Ishikawa (cell line): ENCODE results near the gene MYOZ1.
A peak's percentile ranks its signal among the peaks of the same experiment; 100 is the strongest.

Experiments
- CEBPB ChIP-seq: IDR thresholded peaks from 2 replicates; pipeline ENCODE4 v1.6.1; 2012
- CREB1 ChIP-seq: IDR thresholded peaks from 2 replicates; pipeline ENCODE4 v1.6.1; 2012; ENCODE audit warnings: low read depth
- EGR1 ChIP-seq: IDR thresholded peaks from 2 replicates; pipeline ENCODE4 v1.6.1; 2012
- EP300 ChIP-seq: IDR thresholded peaks from 2 replicates; pipeline ENCODE4 v1.6.1; 2012; ENCODE audit warnings: borderline replicate concordance
- FOXM1 ChIP-seq: IDR thresholded peaks from 2 replicates; pipeline ENCODE4 v1.6.1; 2012; ENCODE audit warnings: low read depth, borderline replicate concordance
- MAX ChIP-seq: IDR thresholded peaks from 2 replicates; pipeline ENCODE4 v1.6.1; 2012
- NFIC ChIP-seq: IDR thresholded peaks from 2 replicates; pipeline ENCODE4 v1.6.1; 2012
- RAD21 ChIP-seq: IDR thresholded peaks from 2 replicates; pipeline ENCODE4 v1.6.1; 2012; ENCODE audit warnings: low read depth
- REST ChIP-seq: IDR thresholded peaks from 2 replicates; pipeline ENCODE4 v1.6.1; 2012; ENCODE audit warnings: low read depth, mild to moderate bottlenecking
- TAF1 ChIP-seq: IDR thresholded peaks from 2 replicates; pipeline ENCODE4 v1.6.1; 2012; ENCODE audit warnings: low read depth, mild to moderate bottlenecking
- TCF12 ChIP-seq: IDR thresholded peaks from 2 replicates; pipeline ENCODE4 v1.6.1; 2012; ENCODE audit warnings: low read depth
- TEAD4 ChIP-seq: IDR thresholded peaks from 2 replicates; pipeline ENCODE4 v1.6.1; 2012
- YY1 ChIP-seq: IDR thresholded peaks from 2 replicates; pipeline ENCODE4 v1.6.1; 2012; ENCODE audit warnings: low read depth
- ZBTB7A ChIP-seq: IDR thresholded peaks from 2 replicates; pipeline ENCODE4 v1.6.1; 2012; ENCODE audit warnings: low read depth
- TF ChIP-seq, protein P1 (sequence below): IDR thresholded peaks from 2 replicates; pipeline ENCODE4 v1.6.1; 2012

Gene MYOZ1

DNA sequence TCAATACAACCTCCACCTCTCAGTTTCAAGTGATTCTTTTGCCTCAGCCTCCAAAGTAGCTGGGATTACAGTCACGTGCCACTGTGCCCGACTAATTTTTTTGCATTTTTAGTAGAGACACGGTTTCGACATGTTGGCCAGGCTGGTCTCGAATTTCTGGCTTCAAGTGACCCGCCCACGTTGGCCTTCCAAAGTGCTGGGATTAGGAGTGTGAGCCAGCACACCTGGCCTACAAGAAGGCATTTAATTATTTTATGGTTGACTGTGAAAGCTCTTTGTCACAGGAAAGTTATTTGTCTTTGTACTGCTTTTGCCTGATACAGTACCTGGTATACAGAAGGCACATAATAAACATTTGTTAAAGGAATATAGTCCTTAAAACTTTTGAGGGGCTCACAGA is 12.9 kb downstream of the MYOZ1 start:
- TF ChIP-seq, protein P1, sequence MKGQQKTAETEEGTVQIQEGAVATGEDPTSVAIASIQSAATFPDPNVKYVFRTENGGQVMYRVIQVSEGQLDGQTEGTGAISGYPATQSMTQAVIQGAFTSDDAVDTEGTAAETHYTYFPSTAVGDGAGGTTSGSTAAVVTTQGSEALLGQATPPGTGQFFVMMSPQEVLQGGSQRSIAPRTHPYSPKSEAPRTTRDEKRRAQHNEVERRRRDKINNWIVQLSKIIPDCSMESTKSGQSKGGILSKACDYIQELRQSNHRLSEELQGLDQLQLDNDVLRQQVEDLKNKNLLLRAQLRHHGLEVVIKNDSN = peak; percentile 96
- peak; percentile 94 for TF ChIP-seq MAX
- TF ChIP-seq TEAD4 = peak; percentile 60
- no peak for TF ChIP-seq YY1
- TF ChIP-seq TAF1 = no peak
- peak; percentile 92 for TF ChIP-seq CEBPB
- TF ChIP-seq FOXM1 = no peak
- TF ChIP-seq CREB1 = no peak
- no peak for TF ChIP-seq ZBTB7A
- no peak for TF ChIP-seq REST
- TF ChIP-seq EP300 = peak; percentile 47; the same call in 1 of the 2 replicates
- TF ChIP-seq TCF12 = peak; percentile 85
- 0 out of 2 replicates have a peak, but pooled peaks have one; percentile 10 for TF ChIP-seq RAD21
- TF ChIP-seq NFIC = peak; percentile 75
- TF ChIP-seq EGR1 = peak; percentile 91

GRCh38 chr10:73627300-73627699 is 14.0 kb downstream of the MYOZ1 start:
- no peak for TF ChIP-seq CEBPB
- TF ChIP-seq EGR1 = no peak

DNA sequence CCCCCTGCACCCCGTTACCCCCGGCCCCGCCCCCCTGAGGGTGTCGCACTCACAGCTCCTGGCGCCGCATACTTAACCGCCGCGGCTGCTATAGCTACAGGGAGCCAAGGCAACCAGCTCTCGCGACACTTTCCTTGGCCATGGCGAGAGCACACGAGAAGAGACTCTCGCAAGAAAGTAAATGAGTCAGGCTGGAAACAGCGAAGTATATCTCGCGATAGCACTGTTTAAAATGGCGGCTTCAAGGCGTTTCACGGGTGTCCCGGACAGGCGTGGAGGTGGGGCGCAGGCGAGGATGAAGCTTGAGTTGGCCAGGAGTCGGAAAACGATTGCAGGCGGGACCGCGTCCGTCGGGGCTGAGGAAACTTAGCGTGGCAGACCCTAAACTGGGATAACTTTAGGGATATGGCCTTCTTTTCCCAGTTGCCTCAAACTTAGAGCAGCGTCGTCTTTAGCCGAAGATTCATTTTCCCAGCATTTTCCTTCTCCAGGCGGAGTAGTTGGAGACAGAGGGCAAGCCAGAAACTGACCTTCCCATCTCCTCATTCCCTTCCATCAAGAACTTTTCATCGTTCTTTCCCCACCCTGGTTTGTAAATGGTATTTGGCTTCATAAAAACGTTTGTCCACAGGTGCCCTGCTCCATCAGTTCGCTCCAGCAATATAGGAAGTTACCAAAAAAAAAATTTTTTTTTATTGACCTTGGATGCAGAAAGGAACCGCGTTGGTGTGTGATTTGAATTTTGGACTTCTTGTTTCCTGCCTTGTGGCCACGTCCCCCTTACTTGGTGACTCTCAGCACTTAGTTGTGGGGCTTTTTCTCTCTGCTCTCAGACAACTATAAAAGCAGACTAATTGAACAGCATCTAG is 15.2 kb downstream of the MYOZ1 start:
- TF ChIP-seq YY1 (peak; percentile 97), REST (no peak), CREB1 (no peak), NFIC (no peak; the same call in 1 of the 2 replicates), CEBPB (peak; percentile 47; the same call in 1 of the 2 replicates), FOXM1 (no peak), RAD21 (no peak), EGR1 (no peak), TCF12 (peak; percentile 25; the same call in 1 of the 2 replicates), ZBTB7A (no peak), EP300 (no peak), MAX (peak; percentile 92), TEAD4 (peak; percentile 22; the same call in 1 of the 2 replicates), TAF1 (peak; percentile 94)
- TF ChIP-seq, protein P1 = no peak

DNA sequence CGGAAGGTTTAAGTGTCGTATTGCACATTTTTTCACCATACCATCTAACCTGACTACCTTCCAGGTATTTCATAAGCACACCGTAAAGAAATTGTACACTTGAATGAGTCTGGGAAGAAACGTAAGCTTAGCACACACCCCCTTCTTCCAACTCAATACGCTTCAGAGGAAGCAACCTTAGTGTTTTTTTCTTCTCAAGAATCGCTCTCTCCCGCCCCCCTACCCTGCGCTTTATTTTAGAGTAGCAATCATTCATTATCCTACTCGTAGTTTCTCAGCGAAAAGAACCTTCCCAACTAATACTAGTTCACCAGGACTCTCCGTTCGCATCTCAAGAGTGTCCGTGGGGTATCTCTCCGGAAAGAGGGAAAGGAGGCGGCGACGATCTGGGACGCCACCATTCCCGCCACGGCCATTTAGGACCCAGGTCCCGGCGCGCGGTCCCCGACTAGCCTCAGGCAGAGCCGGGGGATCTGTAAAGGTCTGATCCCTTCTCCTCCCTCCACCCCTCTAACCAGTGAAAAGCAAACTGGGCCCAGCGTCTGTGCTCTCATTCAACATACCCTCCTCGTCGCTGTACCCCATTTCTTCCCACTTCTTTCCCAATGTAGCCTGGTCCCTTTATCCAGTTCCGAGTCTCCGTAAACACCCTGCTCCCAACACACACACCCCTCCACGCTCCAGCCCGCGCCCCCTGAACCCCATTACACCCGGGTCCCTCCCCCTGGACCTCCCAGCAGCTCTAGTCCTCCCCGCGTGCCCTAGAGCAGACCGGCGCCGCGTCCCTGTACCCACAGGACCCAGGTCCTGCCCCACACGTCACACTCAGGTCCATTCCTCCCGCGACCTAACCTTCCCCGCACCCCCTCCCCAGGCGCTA is 16.0 kb downstream of the MYOZ1 start:
- no peak for TF ChIP-seq FOXM1
- TF ChIP-seq RAD21 = peak; percentile 22
- TF ChIP-seq YY1 = peak; percentile 71
- 0 out of 2 replicates have a peak, but pooled peaks have one; percentile 9 for TF ChIP-seq NFIC
- peak; percentile 52; the same call in 1 of the 2 replicates for TF ChIP-seq TAF1
- peak; percentile 88 for TF ChIP-seq TEAD4
- 0 out of 2 replicates have a peak, but pooled peaks have one; percentile 49 for TF ChIP-seq TCF12
- TF ChIP-seq REST = no peak
- TF ChIP-seq ZBTB7A = 0 out of 2 replicates have a peak, but pooled peaks have one; percentile 66
- peak; percentile 66; the same call in 1 of the 2 replicates for TF ChIP-seq EP300
- 0 out of 2 replicates have a peak, but pooled peaks have one; percentile 41 for TF ChIP-seq CREB1
- peak; percentile 29; the same call in 1 of the 2 replicates for TF ChIP-seq MAX
- peak; percentile 93 for TF ChIP-seq CEBPB
- TF ChIP-seq EGR1 = no peak
- TF ChIP-seq, protein P1 = no peak
